Activated CD8-positive, alpha-beta memory T cell treated with anti-CD3 and anti-CD28 coated beads, Interleukin-2, amount 50 U/mL, for 24 hours (primary cell): ENCODE measurements around the gene AJM1.
"Not testable (repeated sequence)": the region's sequence is repeated elsewhere in the genome, so short reads cannot be mapped to it uniquely, and the experiment has no call there.

Experiments used
- DNase-seq: peaks from one replicate; pipeline ENCODE4 v3.0.0-alpha.2; 2020; ENCODE audit errors: extremely low read depth

The AJM1 gene

DNA sequence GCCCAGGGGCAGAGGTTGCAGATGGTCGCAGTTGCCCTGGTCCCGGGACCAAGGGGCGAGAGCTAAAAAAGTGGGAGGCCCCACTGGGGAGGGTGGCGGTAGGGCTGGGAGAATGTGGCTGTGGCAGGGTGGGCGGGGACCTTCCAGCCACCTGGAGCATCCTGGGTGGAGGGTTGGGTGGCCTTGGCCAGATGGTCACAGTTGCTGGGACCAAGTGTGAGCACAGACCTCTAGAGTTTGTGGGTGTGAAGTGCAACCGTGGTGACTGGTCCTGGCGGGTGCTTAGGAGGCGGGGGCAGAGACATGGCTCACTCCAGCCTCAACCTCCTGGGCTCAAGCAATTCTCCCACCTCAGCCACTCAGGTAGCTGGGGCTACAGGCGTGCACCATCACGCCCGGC, 38.4 kb downstream of the AJM1 start:
- DNase-seq = no peak

DNA sequence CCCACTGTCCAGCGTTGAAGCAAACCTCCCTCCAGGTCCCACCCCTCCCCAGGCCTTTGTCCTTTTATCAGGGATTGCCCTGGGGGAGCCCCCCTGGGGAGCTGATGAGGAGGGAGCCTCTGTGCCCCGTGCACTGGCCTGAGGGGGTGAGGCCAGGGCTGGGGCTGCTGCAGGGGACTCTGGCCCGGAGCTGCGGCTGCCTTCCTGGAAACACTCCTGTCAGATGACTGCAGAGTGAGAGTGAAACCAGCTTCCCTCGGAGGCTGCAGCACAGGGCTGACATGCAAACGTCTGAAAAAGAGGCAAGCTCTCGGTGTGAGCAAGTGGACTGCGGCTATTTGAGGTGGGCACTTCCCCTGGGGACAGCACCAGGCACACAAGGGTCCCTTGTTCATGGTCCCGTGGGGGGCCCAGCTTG, 39.4 kb downstream of the AJM1 start:
- DNase-seq = no peak

DNA sequence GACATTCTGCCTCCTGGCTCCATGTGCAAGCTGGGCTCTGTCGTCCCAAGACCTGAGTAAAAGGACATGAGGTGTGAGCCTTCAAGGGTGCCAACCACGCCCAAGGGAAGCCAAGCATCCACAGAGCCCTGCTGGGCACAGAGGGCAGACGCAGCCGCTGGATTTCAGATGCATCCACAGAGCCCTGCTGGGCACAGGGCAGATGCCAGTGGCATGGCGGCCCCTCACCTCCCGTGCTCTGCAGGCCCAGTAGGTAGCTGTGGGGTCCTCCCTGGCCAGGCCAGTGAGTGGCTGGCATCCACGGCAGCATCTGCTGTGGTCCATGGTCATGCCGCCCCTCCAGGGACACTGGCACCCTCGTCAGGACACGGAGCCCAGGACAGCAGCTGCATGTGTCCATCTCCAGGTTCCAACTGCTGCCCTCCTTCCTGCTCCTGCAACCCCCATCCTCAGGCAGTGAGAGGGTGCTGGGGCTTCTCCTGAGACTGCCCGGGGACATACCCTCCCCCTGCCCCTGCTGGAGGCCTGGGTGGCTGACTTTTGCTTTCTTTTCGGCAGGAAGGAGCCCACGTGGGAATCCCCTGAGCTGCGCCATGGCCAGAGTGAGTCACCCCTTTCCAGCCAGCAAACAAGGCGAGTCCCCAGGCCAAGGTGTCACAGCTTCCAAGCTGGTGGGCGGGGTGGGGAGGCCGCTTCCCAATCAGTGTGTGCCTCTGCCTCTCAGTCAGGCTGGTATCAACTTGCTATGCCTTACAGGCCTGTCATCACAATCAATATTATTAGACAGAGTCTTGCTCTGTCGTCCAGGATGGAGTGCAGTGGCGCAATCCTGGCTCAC, 40.0 kb downstream of the AJM1 start:
- DNase-seq = peak; percentile 80

DNA sequence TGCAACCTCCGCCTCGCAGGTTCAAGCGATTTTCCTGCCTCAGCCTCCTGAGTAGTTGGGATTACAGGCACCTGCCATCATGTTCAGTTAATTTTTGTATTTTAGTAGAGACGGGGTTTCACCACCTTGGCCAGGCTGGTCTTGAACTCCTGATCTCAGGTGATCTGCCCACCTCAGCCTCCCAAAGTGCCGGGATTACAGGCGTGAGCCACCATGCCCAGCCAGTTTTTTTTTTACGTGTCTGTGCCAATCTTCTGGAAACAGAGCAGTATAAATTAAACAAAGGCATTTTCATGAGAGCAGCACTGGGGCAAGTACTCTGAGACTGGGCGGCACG, 40.6 kb downstream of the AJM1 start:
- not testable (repeated sequence) for DNase-seq

DNA sequence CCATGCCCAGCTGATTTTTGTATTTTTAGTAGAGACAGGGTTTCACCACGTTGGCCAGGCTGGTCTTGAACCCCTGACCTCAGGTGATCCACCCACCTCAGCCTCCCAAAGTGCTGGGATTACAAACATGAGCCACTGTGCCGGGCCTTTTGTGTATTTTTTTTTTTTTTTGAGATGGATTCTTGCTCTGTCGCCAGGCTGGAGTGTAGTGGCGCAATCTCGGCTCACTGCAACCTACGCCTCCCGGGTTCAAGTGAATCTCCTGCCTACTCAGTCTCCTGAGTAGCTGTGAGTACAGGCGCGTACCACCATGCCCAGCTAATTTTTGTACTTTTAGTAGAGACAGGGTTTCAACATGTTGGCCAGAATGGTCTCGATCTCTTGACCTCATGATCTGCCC, 41.4 kb downstream of the AJM1 start:
- not testable (repeated sequence) for DNase-seq

DNA sequence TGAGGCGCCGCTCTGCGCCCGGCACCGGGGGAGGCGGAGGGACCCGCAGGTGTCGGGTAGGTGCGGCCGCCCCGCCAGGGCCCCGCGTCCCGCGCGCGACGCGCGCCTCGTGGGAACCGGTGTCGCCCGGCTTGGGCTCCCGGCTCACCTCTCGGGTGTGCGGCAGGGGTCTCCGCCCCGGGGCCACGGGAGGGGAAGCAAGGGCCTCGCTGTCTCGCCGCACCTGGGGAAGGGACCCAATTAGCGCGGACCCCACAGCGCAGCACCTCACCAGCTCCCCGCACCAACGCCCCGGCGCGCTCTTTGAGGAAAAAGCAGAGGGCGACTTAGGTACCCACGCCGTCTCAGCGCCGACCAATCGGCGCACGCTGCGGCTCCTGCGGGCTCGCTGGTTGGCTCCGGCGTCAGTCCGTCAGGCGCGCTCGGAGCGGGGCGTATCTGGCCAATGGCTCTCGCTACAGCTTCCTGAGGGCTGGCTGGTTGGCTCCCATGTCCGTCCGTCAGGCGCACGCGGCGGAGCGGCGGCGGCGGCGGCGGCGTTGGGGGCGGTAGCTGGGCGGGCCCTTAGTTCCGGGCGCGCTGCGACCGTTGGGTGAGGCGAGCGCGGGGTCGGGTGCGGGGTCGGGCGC, 43.8 kb downstream of the AJM1 start, which contains the start of gene TRAF2:
TRAF2 (plus strand) TSS at position 567 of the 629 bp plus-strand sequence. CDS start 12,225 bp downstream, outside the sequence.
- peak; percentile 89 for DNase-seq

DNA sequence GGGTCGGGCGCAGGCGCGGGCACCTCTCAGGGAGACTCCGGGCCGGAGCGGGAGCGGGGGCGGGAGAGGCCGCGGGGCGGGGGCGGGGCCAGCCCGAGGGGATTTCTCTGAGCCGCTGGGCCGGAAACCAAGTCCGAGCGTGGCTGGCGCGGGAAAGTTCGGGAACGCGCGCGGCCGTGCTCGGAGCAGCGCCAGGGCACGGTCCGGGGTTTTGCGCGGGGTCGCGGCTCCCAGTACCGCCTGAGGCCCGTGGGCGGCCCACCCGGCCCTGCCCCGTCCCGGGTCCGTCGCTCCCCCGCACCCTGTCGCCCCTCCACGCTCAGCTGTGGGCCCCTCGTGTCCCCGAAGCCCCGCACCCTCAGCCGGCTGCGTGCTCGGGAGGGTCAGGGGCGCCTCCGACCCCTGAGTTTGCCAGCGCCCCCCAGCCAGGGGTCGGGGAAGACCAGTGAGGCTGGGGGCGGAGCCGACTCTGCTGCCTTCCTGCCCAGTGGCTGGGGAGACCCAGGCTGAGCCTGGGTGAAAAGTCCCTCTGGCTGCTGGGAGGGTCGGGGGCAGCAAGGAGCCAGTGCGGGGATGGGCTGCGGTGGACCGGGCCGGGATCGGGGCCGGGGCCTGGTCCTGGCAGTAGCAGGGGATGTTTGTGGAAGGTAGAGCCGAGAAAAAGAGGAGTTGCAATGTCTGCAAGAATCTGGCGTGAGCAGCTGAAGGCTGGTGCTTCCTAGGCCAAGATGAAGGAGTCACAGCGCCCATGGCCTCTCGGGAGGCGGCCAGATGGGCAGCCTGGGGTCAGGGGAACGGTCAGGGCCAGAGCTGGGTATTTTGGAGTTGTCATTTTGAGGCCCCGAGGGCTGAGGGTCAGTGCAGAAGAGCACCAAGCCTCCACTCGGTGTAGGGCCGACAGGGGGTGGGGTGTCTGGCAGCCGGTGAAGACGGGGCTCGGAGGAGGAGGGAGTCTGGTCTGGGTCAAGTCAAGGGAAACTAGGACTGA, 44.6 kb downstream of the AJM1 start:
- DNase-seq = no peak

DNA sequence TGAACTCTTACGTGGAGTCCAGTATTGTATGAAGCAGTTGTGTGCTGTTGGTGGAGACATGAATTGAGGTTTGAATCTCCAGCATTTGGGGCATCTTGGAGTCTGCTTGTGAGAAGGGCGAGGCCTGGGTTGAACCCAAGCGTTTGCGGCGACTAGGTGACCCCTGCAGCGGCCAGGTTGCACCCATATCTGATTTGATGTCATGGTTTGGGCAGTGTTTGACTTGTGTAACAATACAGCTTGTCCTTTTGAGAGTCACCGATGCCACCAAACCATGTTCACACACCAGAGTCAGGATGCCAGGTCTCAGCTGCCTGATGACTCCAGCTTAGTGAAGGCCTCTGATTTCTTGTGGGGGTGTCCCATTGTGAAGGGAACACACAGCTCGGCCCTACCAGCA, 46.2 kb downstream of the AJM1 start:
- DNase-seq = no peak

DNA sequence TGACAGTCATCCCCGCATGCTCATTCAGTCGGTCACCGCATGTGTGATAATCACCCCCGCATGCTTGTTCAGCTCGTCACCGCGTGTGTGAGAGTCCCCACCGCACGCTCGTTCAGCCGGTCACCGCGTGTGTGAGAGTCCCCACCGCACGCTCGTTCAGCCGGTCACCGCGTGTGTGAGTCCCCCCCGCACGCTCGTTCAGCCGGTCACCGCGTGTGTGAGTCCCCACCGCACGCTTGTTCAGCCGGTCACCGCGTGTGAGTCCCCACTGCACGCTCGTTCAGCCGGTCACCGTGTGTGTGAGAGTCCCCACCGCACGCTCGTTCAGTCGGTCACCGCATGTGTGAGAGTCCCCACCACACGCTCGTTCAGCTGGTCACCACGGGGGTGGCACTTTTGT, 47.6 kb downstream of the AJM1 start:
- DNase-seq = no peak

DNA sequence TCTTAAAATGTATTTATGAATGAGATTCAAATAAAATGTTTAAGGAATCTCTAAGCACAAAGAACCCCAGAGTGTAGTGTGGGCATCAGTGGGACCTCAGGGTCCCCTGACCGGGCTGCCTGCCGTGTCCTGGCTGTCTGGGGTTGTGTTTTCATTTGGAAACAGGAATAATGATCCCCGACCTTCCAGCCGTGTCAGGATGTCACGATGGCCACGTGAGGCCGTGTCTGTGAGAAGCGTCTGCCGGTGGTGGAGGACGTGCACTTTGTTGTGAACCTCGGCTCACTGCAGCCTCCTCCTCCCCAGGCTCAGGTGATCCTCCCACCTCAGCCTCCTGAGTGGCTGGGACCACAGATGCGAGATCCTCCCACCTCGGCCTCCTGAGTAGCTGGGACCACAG, 48.4 kb downstream of the AJM1 start:
- DNase-seq = no peak
